Left lobe of liver (tissue), 2 donors: ENCODE data around the gene RNF180. TPM values are rescaled to one million over a fixed set of nuclear protein-coding genes. Genes with fewer than 3 reads are reported as not detected.
"Not testable (repeated sequence)": the region's sequence is repeated elsewhere in the genome, so short reads cannot be mapped to it uniquely, and the experiment has no call there.

Experiments
- ATAC-seq: fragments of 200-7000 bp; cut with Tn5 transposase; one replicate; pipeline ENCODE4 v1.9.1; 2020; ENCODE audit warnings: mild to moderate bottlenecking, moderate library complexity
- DNase-seq: peaks from one replicate; pipeline ENCODE4 v3.0.0-alpha.2; 2020; ENCODE audit warnings: low spot score
- total RNA-seq: library from RNA; stranded (reverse); gene quantifications from one replicate; pipeline ENCODE4 v1.2.1, GENCODE V29; 2021
- donor health status: DM: no; HTN: no; CAD: no; lungs with moderate emphysema.
- donor health status: DM: no; HTN: yes; CAD: no.

The RNF180 gene
- total RNA-seq, 1 donor from 2014 or later = 4.4 TPM

DNA sequence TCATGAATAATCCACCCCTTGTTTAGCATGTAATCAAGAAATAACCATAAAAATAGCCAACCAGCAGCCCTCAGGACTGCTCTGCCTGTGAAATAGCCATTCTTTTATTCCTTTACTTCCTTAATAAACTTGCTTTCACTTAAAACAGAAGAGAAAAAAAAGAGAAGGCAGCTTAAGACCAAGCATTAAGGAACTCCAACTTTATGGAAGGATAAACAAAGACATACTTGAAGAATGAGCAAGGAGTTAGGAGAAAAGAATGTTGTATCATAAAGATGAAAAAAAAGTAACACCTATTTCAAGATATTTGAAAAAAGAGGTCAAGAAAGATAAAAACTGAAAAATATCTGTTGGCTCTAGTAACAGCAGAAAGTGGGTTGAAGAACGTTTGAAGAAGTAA is 107.6 kb downstream of the RNF180 start:
- ATAC-seq (no peak), DNase-seq (no peak)

DNA sequence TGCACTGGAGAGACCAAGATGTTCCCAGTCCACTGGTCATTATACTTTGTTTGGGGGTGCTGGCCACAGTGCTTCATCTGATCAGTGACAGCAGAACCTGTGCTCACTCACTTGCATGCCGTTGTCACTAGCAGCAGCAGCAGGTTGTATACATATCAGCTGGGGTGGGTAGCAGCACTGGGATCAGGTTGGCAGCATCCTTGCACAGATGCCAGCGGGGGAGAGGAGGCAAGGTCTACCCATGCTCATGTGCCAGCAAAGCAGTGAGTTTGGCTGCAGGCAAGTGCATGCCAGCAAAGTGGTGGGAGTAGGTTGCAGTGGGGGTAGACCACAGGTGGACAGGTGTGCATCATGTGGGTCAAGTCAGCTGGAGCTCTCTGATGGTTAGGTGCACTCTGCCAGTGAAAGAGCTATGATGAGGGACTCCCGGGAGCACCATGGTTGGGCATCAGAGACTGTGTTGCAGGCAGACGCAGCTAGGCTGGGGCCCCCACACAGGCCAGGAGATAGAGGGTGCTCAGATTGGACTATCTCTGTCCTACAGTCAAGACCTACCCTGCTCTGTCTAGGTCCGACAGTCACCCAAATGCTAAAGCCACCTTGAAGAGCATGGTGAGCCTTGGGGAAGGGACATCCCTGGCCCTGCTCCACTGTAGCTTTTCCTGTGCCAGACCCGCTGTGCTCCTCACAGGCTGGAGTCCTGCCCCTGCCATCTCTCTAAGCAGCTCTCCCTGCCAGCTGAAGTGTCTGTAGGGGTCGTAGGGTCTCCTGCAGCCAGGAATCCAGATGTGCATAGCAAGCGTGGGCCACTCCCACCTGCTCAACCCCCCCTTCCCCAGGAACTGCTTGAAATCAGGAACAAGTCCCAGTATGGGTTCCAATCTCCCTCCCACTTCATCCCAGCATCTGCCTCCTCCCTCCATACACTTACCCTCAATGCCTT is 119.8 kb downstream of the RNF180 start:
- ATAC-seq (no peak), DNase-seq (no peak)

DNA sequence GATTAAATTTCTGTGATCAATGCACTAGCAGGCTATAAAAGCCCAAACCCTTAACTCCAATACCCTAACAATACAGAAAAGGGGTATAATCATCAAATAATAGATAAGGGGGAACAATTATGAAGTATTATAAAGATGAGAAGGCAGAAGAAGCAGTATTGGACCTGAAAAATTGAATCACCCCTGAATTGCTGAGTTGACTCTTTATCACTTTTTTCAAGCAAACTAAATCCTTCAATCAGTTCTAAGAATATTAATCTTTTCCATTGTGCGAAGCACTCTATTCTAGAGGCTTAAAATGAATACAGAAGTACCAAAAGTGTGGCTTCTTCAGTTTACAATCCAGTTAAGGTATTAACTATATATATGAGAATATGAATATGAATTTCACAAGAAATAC is 120.7 kb downstream of the RNF180 start:
- no peak for DNase-seq
- ATAC-seq = no peak

DNA sequence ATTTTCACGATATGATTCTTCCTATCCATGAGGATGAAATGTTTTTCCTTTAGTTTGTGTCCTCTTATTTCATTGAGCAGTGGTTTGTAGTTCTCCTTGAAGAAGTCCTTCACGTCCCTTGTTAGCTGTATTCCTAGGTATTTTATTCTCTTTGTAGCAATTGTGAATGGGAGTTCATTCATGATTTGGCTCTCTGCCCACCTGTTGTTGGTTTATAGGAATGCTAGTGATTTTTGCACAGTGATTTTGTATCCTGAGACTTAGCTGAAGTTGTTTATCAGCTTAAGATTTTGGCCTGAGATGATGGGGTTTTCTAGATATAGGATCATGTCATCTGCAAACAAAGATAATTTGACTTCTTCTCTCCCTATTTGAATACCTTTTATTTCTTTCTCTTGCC is 122.9 kb downstream of the RNF180 start:
- ATAC-seq, DNase-seq: not testable (repeated sequence)

DNA sequence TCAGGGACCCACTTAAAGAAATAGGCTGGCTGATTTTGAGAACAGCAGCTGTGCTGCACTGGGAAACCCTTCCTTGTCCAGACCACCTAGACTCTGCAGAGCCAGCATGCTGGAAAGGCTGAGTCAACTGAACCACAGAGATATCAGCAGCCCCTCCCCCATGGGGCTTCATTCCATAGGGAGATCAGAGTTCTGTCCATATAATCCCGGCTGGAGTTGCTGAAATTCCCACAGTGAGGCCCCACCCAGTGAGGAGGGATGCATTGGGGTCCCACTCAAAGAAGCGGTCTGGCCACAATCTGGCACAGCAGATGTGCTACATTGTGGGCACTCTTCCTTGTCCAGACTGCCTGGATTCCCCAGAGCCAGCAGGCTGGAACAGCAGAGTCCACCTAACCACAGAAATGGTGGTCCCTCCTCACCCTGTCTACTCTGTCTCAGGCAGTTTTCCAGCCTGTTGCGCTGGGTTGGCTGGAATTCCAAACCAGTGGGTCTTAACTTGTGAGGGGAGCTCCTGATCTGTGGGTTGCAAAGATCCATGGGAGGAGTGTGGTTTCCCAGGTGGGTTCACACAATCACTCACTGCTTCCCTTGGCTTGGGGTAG is 127.1 kb downstream of the RNF180 start:
- DNase-seq (no peak), ATAC-seq (no peak)

DNA sequence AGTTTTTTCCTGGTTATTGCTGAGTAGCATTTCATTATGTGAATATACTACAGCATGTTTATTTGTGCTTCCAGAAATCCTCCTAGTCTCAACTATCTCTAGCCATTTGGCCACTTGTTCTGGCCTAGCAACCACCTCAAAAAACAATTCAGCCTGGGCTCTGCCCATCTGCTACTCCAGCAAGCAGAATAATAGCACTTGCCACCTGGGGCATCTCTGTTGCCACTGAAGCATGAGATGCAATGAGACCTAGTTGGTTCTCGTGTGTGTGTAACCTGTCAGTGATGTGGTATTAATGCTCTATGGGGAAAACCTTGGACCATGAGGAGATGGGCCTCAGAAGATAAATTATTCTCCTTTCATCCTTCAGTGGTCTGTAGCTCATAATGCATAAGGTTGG is 129.5 kb downstream of the RNF180 start:
- ATAC-seq (no peak), DNase-seq (no peak)

DNA sequence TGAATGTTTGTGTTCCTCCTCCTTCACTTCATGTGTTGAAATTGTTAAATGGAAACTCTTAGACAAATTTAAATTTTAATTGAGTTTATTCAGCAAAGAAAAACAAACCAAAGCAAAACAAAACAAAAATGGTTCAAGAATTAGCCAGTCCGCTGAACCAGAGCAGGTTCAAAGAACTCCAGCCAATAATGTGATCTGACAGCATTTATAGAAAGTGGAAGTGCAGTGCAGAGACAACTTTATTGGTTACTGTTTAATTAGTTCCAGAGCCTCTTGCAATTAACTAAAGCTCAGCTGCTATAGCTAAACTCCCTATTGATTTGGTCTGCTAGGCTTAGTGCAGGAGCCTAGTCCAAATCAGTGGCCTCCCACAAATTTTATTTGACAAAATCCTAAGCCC is 132.9 kb downstream of the RNF180 start:
- ATAC-seq (no peak), DNase-seq (no peak)

DNA sequence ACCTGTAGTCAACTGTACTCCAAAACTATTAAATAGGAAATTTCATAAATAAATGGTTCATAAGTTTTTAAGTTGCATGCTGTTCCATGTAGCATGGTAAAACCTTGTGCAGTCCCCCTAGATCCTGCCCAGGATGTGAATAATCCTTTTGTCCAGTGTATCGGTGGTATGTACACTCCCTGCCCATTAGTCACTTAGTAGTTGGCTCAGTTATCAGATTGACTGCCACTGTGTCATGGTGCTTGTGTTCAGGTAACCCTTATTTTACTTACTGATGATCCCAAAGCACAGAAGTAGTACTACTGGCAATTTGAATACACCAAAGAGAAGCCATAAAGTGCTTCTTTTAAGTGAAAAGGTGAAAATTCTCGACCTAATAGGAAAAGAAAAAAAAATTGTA is 134.2 kb downstream of the RNF180 start:
- ATAC-seq = no peak

DNA sequence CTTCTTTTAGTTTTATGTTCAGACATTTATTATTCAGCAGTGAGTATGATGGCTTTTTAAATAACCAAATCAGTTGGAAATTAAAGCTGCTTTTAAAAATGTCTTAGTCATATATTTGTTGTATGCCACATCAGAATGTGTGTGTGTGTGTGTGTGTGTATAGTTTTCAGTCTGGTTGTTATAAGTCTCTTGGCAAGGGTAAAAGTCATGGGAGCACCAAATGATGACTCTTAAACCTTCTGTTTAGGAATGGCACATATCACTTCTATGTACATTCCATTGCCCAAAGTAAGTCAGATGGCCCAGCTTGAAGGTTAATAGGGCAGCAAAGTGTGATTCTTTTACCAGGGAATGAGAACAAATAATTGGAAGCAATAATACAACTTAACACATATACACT is 135.9 kb downstream of the RNF180 start:
- DNase-seq (no peak), ATAC-seq (no peak)

More for the DNA sequence above, 134.2 kb downstream of the RNF180 start:
- no peak for DNase-seq

DNA sequence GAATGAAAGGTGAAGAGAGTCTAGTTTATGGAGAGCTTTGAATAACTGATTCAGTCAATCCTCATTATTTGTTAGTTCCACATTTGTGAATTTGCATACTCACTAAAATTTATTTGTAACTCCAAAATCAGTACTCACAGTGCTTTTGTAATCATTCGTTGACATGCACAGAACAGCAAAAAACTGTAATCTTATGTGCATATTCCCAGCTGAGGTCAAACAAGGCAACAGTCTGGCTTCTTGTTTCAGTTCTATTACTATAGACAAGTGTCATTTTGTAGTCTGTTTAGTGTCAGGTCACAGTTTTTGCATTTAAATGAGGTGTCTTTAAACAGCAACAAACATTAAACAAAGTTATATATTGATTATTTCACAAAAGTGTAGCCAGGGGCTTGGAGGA is 142.5 kb downstream of the RNF180 start:
- ATAC-seq (no peak), DNase-seq (no peak)

DNA sequence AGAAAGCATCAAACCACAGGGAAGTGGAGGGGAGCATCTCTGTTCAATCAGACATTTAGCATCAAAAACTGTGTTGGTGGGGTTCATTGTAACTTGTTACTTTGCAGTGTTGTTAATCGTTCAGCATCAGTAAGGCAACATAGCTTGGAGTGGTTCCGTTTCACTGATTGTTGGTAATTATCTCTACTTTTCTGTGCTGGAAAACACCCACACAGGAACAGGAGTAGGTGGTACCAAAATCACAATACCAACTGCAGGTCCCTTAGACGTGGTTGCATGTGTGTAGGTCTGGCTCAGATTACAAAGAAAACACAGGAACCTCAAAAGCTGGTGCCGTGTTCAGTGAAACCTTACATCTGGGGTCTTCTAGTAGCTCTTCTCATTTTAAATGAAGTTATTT is 146.8 kb downstream of the RNF180 start:
- ATAC-seq (no peak), DNase-seq (no peak)

DNA sequence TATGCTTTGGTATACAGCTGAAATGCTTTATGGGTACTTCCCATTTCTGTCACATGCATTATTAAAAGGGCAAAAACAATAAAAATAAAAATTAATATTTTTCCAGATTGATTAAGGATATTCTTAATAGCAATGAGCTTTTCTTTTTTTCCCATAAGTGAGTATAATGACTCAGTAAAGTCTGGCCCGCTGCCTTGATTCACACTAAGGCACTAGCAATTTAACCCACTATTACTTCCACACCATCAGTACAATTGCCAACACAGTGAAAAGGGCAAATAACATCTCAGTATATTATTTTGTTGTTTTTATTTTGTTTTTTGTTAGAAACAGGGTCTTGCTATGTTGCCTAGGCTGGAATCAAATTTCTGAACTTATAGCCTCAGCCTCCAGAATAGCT is 150.1 kb downstream of the RNF180 start:
- ATAC-seq (no peak), DNase-seq (no peak)

DNA sequence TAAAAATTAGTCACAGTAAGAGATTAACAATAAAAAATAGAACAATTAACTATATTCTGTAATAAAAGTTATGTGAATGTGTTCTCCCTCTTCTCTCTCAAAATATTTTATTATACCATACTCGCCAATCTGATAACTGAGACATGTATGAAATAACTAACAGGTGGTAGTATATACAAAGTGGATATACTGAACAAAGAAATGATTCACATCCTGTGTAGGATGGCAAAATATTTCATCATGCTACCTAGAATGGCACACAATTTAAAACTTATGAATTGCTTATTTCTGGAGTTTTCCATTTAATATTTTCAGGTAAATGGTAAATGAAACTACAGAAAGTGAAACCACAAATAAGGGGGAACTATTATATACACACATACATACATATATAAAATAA is 152.5 kb downstream of the RNF180 start:
- DNase-seq (no peak), ATAC-seq (no peak)

DNA sequence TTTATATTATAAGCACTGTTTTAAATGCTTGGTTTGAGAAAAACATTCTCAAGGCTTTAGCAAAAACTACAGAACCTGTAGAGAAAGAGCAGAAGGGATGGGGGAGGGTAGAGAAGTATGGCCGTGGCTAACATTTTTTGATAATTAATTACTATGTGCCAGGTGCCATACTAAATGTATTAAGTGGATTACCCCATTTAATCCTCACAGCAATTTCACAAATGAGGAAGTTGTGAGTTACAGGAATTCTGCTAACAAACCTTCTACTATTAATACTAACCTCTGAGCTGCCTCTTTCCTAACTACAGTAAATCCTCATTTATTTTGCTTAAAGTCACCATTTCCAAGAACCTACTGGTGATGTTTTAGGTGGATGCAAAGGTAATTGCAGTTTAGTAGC is 157.9 kb downstream of the RNF180 start:
- DNase-seq (no peak), ATAC-seq (no peak)

DNA sequence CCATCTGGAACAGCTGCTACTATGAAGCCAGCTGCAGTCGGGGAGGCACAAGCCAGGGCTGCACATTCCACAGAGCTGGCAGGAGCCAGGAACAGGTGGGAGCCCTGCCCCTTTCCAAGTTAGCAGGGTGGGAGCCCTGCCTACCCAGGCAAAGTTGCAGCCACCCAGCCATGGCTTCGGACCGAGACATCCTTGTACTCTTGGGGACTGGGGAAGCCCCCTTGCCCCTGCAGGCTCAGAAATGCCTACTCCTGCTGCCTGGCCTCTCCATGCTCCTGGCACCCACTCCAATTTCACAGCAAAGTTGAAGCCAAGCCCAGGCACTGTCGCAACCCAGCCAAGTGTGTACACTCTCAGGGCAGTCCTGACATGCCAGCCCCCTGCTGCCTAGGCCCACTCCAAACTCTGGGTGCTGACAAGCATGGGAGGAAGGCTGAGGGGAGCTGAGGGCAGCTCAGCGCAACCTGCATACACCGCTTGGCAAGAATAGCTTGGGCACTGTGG is 165.1 kb downstream of the RNF180 start:
- DNase-seq = peak; percentile 85
- ATAC-seq = peak; percentile 83

DNA sequence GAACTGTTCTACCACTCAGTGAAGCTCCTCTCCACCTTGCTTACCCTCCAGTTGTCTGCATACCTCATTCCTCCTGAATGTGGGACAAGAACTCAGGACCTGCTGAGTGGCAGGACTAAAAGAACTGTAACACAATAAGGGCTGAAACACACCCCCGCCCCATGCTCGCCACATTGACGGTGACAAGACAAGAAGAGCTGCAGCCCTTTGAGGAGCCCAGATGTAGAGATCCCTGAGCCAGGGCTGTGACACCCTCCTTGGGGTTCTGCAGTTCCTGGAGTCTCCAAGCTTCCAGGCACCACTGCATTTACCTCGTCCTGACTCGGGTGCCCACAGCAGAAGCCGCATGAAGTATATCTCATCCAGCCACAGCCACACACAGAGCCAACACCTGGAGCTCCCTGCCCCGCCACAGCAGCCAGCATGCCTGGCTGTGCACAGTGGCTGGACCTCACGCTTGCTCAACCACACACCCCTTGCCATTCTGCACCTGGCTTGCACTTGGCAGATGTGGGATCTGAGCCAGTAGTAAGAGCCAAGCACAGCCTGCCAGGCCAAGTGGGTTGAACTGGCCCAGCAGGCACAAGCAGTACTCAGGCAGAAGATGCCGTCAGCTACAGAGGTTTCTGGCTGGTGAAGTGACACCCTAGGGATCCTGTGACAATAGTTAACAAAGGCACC is 166.1 kb downstream of the RNF180 start:
- peak; percentile 93 for DNase-seq
- peak; percentile 91 for ATAC-seq

DNA sequence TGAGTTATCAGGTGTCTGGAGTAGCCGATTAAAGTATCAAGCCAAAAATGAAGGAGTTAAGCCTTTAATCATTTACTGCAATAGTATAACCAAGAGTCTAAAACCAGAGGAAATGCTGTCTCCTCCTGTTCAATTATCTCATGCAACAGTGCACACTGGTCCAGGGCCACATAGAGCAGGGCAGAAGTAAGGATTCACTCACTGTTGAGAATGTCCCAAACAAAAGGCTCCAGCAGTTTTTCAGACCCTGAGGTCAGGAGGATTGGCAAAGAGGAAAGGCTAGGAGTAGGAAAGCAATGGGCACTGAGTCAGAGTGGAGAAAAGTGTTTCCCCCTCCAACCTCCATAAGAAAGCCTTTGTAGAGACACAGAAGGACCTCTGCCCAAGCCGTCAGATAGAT is 168.2 kb downstream of the RNF180 start:
- DNase-seq (no peak), ATAC-seq (no peak)

DNA sequence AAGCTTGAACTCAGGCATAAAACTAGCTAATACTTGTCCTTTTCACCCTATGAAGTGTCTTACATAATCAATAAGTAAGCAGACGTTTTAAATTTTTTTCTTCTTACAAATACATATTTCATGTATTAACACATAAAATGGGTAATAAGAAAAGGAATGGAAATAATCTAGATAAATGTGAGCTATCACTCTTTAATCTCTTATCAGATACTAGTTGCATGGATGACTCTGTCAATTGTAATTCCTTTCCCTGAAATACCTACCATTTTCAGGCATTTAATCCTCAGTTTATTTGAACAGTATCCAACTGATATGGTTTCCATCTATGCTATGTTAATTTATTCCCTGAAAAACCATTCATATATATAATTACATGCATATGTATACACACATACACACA is 174.1 kb downstream of the RNF180 start:
- DNase-seq (no peak), ATAC-seq (no peak)

DNA sequence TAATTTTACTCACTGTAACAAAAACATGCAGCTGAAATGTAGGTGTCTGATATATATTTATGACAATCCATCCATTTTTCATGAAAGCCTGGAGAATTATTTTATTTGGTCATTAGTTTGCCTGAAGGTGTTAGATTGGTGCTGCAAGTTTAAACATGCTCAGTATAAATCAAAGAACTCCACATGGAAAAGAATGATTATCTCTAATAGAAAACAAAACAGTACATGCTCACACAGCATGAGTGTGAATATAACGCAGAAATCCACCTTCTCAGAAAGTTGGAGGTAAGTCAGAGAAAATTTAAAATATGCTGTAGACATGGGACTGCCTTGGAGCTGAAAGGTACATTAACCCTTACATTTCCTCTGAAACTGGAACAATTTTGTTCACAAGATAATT is 174.7 kb downstream of the RNF180 start:
- ATAC-seq (no peak), DNase-seq (no peak)

DNA sequence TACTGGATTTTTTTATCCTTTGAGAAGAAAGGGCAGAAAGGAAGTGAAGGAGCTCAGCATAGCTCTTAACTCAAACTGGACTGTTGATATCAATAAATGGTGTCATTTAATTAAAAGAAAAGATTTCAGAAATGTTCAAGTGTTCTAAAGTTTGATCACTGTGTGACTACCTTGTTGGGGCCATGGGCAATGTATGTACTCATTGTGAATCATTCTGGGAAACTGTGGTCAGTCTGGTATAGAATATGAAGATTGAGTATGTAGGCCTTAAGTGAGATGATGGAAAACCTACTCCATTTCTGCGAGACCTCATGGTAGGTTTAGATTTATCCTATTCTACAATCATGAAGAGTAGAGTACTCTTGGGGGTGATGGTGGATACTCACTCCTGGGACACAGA is 175.7 kb downstream of the RNF180 start:
- DNase-seq (no peak), ATAC-seq (no peak)

DNA sequence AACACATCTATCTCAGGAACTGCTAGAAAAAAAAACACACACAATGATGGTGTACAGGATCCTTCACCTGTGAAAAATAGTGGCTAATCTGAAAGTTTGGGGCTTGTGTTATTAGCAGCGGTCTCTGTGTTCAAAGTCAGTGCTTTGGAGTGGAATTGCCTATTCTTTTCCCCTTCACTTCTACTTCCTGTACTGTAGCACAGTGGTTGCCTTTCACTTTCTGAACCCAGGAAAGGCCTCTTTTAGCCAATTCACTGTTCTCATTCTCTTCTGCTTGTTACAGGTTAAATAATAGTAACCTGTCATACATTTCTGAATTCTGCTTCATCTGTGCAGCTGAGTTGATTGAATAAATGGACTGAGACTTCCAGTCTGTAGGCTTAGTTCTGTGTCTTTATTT is 178.9 kb downstream of the RNF180 start:
- ATAC-seq (no peak), DNase-seq (no peak)

DNA sequence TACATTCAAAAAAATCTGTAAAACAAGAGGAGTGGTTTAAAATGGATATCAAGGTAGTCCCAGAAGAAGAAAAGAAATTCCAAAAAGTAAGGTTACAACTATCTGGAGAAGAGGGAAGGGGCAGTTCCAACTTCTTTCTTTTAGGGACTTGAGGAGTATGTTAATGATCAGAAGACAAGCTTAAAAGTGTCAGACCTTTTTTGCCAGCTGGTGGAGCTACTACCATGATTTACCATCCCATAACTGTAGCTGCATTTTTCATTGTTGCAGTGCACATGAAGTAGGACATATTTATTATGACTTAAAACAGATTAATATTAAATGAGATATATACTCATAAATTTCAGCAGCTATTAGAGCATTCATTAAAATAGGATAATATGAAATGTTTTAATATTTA is 181.7 kb downstream of the RNF180 start:
- ATAC-seq (no peak), DNase-seq (no peak)
